ENCODE results near the gene TTC23.

DNA sequence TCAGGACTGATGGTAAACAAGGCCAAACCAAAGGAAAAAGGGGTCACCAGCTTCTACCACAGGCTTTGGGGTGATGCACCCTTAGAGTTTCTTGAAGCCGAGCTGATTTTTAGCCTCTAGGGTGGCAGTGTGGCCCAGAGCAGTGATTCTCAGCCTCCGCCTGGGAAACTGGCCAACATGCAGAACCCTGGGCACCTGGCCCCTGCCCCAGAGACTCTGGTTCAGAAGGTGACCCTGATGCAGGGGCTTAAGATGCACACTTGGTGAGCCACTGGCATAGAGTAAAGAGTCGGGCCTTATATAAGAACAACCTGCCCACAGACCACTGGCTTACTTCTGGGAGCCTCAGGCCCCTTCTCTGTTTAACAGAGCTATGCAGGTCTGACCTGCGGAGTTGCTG is 100.0 kb downstream of the TTC23 start:
- TF ChIP-seq, protein P1, sequence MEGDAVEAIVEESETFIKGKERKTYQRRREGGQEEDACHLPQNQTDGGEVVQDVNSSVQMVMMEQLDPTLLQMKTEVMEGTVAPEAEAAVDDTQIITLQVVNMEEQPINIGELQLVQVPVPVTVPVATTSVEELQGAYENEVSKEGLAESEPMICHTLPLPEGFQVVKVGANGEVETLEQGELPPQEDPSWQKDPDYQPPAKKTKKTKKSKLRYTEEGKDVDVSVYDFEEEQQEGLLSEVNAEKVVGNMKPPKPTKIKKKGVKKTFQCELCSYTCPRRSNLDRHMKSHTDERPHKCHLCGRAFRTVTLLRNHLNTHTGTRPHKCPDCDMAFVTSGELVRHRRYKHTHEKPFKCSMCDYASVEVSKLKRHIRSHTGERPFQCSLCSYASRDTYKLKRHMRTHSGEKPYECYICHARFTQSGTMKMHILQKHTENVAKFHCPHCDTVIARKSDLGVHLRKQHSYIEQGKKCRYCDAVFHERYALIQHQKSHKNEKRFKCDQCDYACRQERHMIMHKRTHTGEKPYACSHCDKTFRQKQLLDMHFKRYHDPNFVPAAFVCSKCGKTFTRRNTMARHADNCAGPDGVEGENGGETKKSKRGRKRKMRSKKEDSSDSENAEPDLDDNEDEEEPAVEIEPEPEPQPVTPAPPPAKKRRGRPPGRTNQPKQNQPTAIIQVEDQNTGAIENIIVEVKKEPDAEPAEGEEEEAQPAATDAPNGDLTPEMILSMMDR (conservative IDR thresholded peaks at IDR 0.05; ENCODE audit: low read length) = no peak
- TF ChIP-seq EZH2phosphoT487 (IDR thresholded peaks at IDR 0.05; ENCODE audit: borderline replicate concordance, low read depth, low read length) = no peak
